ENCODE measurements around the gene SNCA.
A peak's percentile ranks its signal among the peaks of the same experiment; 100 is the strongest.

The SNCA gene

GRCh38 chr4:89836897-89837384 lies at the start of gene SNCA:
SNCA (minus strand) TSS chr4:89837161; CDS start chr4:89835667, 1,494 bp downstream.
- DNase-seq = peak in 2 of 4 experiments; percentile 3 to 6

GRCh38 chr4:89879215-89879614 lies 42.3 kb upstream of the SNCA start:
- no peak for DNase-seq

GRCh38 chr4:89878611-89879010 lies 41.6 kb upstream of the SNCA start:
- no peak for DNase-seq

- no peak for DNase-seq
These were observed 39.6 kb upstream of the SNCA start for GRCh38 chr4:89876548-89876947.

GRCh38 chr4:89871211-89871610 lies 34.2 kb upstream of the SNCA start:
- DNase-seq = no peak

GRCh38 chr4:89868999-89869589 lies 32.1 kb upstream of the SNCA start:
- DNase-seq = no peak

- DNase-seq = no peak
These were observed 31.3 kb upstream of the SNCA start for GRCh38 chr4:89868276-89868675.

- no peak for DNase-seq
These were observed 26.6 kb upstream of the SNCA start for GRCh38 chr4:89863533-89863932.

GRCh38 chr4:89860971-89861370 lies 24.0 kb upstream of the SNCA start:
- DNase-seq = no peak

GRCh38 chr4:89855236-89855635 lies 18.3 kb upstream of the SNCA start:
- DNase-seq = no peak

GRCh38 chr4:89847571-89848325 lies 10.8 kb upstream of the SNCA start:
- no peak for DNase-seq

GRCh38 chr4:89839558-89839957 lies 2.6 kb upstream of the SNCA start:
- DNase-seq = no peak

GRCh38 chr4:89837993-89838390 lies 1.0 kb upstream of the SNCA start:
- DNase-seq = no peak

GRCh38 chr4:89837385-89837992 lies 528 bp upstream of the SNCA start:
- DNase-seq = no peak

GRCh38 chr4:89836031-89836745 lies 773 bp downstream of the SNCA start:
- DNase-seq = no peak

- no peak for DNase-seq
These were observed 1.5 kb downstream of the SNCA start for GRCh38 chr4:89835413-89835812.

GRCh38 chr4:89834486-89835209 lies 2.3 kb downstream of the SNCA start:
- no peak for DNase-seq

- no peak for DNase-seq
These were observed 7.4 kb downstream of the SNCA start for GRCh38 chr4:89829470-89830138.

- no peak for DNase-seq
These were observed 13.5 kb downstream of the SNCA start for GRCh38 chr4:89823416-89823815.

- DNase-seq = no peak
These were observed 15.3 kb downstream of the SNCA start for GRCh38 chr4:89821612-89822011.

- no peak for DNase-seq
These were observed 17.0 kb downstream of the SNCA start for GRCh38 chr4:89820010-89820409.

- DNase-seq = no peak
These were observed 22.6 kb downstream of the SNCA start for GRCh38 chr4:89814362-89814761.

All from activated naive CD4-positive, alpha-beta T cell (primary cell).